ENCODE data around the gene SSTR4.

DNA sequence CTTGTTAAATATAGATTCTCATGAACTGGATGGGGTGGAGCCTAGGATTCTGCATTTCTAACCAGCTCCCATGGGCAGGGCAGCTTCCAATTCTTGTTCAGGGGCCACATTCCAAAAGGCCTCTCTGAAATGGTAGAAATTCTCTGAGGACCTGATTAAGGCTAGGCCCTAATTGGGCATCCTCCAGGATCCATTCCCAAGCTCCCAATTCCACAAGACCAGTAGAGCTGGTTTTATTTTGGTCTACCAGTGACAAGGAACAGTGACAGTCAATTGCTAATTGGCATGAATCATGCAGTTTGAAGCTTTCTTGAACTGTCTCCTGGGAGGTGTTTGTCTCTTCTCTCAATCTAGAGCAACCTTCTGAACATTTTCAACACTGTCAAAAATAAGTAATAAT is 11.3 kb downstream of the SSTR4 start:
- TF ChIP-seq, protein P1, sequence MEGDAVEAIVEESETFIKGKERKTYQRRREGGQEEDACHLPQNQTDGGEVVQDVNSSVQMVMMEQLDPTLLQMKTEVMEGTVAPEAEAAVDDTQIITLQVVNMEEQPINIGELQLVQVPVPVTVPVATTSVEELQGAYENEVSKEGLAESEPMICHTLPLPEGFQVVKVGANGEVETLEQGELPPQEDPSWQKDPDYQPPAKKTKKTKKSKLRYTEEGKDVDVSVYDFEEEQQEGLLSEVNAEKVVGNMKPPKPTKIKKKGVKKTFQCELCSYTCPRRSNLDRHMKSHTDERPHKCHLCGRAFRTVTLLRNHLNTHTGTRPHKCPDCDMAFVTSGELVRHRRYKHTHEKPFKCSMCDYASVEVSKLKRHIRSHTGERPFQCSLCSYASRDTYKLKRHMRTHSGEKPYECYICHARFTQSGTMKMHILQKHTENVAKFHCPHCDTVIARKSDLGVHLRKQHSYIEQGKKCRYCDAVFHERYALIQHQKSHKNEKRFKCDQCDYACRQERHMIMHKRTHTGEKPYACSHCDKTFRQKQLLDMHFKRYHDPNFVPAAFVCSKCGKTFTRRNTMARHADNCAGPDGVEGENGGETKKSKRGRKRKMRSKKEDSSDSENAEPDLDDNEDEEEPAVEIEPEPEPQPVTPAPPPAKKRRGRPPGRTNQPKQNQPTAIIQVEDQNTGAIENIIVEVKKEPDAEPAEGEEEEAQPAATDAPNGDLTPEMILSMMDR (IDR thresholded peaks at IDR 0.05; ENCODE audit: insufficient read depth, low read length, poor library complexity, severe bottlenecking): no peak
- no peak for TF ChIP-seq EZH2phosphoT487 (conservative IDR thresholded peaks at IDR 0.05; ENCODE audit: low read length)

All from SU-DHL-6 (cell line).